DND-41 (cell line): Measurements from ENCODE around the gene WWC1.

Experiments used
- ATAC-seq: fragments of 200-7000 bp; cut with Tn5 transposase; 3 replicates; pipeline ENCODE4 v1.9.1; 2021; ENCODE audit warnings: low read depth; ENCODE audit not compliant: insufficient read depth
- DNase-seq: peaks from one replicate; pipeline ENCODE4 v3.0.0-alpha.2; 2020
- H2AFZ ChIP-seq: 2 replicates; pipeline ENCODE4 v1.6.0; 2012; ENCODE audit warnings: low read depth, low read length
- H3K27ac ChIP-seq: 2 replicates; pipeline ENCODE4 v1.5.1; 2012; ENCODE audit warnings: low read length, inconsistent platforms
- H3K27me3 ChIP-seq: fragments of 200-600 bp; sonication (generic); 2 replicates; pipeline ENCODE4 v1.6.0; 2012; ENCODE audit warnings: low read length, mild to moderate bottlenecking, inconsistent platforms; ENCODE audit not compliant: insufficient read depth, poor library complexity
- H3K36me3 ChIP-seq: 2 replicates; pipeline ENCODE4 v1.5.1; 2012; ENCODE audit warnings: low read length, inconsistent platforms; ENCODE audit not compliant: insufficient read depth
- H3K4me1 ChIP-seq: 2 replicates; pipeline ENCODE4 v1.5.1; 2012; ENCODE audit warnings: mild to moderate bottlenecking, low read length; ENCODE audit not compliant: insufficient read depth
- H3K4me2 ChIP-seq: 2 replicates; pipeline ENCODE4 v1.6.0; 2012; ENCODE audit warnings: mild to moderate bottlenecking, moderate library complexity, low read length, inconsistent platforms; ENCODE audit not compliant: insufficient read depth
- H3K4me3 ChIP-seq, 2 experiments: fragments of 200-600 bp in 1 of 2; shearing (Covaris generic) in 1 of 2; 2 replicates each; pipeline ENCODE4 v1.5.1; 2012 to 2016; ENCODE audit warnings: inconsistent platforms in 2 of 2, low read length in 2 of 2, mild to moderate bottlenecking in 2 of 2, low read depth in 1 of 2, moderate library complexity in 1 of 2
- H3K79me2 ChIP-seq: 2 replicates; pipeline ENCODE4 v1.6.0; 2012; ENCODE audit warnings: low read length, inconsistent platforms; ENCODE audit not compliant: insufficient read depth
- H3K9ac ChIP-seq: 2 replicates; pipeline ENCODE4 v1.6.0; 2012; ENCODE audit warnings: low read depth, mild to moderate bottlenecking, inconsistent platforms, low read length, moderate library complexity
- H3K9me3 ChIP-seq: 2 replicates; pipeline ENCODE4 v1.5.1; 2012; ENCODE audit warnings: low read length, moderate library complexity, mild to moderate bottlenecking, inconsistent platforms; ENCODE audit not compliant: insufficient read depth, severe bottlenecking
- H4K20me1 ChIP-seq: 2 replicates; pipeline ENCODE4 v1.6.0; 2012; ENCODE audit warnings: low read length; ENCODE audit not compliant: insufficient read depth
- CTCF ChIP-seq: IDR thresholded peaks from 2 replicates; pipeline ENCODE4 v1.5.1; 2012; ENCODE audit warnings: borderline replicate concordance, low read length, moderate library complexity, mild to moderate bottlenecking; ENCODE audit not compliant: poor library complexity, severe bottlenecking; ENCODE audit errors: extremely low read depth
- EZH2 ChIP-seq: IDR thresholded peaks from 3 replicates; pipeline ENCODE4 v1.6.1; 2012; ENCODE audit warnings: borderline replicate concordance, low read depth, mild to moderate bottlenecking, moderate library complexity, low read length, inconsistent platforms; ENCODE audit not compliant: severe bottlenecking

WWC1 gene

DNA sequence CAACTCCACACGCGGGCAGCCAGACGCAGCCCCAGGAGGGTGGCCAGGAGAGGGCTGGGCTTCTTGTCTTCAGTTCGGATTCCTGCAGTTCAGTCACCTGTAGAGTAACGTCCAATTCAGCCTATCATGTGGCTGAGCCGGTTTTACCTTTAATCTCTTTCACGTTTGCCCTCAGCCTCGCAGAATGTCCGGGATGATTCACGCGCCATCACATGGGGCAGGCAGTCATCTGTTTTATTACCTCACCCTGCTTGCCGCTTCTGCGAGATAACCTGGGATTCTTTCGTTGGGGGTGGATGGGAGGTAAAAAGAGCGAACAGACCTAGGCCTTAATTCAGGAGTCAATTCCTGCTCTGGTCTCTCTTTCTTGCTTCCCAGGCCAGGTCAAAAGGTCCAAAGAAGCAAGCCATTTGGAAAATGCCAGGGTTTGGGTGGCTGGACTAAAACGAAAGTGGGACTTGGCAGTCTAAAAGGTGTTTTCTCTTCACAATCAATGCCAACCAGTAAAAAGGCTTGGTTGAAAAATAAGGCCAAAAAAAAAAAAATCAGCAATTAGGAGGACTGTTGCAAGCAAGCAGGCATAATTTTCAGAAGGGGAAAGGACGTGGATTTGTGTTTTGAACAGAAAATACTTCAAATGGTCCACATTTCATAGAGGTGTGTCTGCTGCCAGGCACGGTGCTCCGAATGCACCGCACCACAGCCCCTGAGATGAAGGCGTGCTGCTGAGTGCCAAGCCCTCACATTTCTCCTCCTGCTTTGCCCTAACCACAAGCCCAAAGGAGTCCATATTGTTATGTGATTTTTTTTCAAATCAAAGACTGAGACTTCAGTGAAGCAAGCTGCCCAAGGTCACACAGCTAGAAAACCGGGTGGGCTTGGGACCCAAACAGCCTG, 2.8 kb upstream of the WWC1 start:
- Histone ChIP-seq H3K79me2 (no peaks in the 10 kb centered on the region), H3K4me1 (no peaks in the 10 kb centered on the region), H3K9ac (no peak overlapping the region), H2AFZ (no peak overlapping the region), H3K36me3 (no peaks in the 10 kb centered on the region), H3K4me3 (no peak overlapping the region), H3K9me3 (peaks cover 5% of the 10 kb centered on the region), H3K27ac (no peak overlapping the region), H4K20me1 (no peaks in the 10 kb centered on the region), H3K4me2 (no peak overlapping the region), H3K27me3 (no peaks in the 10 kb centered on the region)
- ATAC-seq (no peak), DNase-seq (no peak)
- TF ChIP-seq EZH2 (no peak), CTCF (no peak)

DNA sequence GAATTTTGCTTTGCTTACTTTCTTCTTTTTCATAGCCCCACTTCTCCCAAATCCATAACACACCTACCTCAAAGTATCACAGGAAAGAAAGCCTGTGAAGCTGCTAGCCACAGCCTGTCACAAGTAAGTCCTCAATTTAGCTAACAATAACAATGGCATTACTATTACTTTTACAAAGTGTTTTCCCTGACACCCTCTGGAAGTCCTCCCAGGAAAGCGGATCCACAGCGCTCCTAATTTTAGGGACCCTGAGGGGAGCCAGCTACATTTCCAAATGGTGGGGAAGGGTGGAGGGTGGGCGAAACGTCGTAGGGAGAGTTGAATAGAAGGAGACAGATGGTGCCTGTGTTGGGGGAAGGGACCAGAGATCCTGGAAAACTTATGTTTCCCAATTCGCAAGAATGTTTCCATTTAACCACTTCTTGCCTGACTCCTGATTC, 523 bp upstream of the WWC1 start:
- Histone ChIP-seq H3K4me2 (no peak overlapping the region), H3K9me3 (no peaks in the 10 kb centered on the region), H3K36me3 (no peaks in the 10 kb centered on the region), H3K27me3 (no peaks in the 10 kb centered on the region), H3K27ac (no peak overlapping the region), H3K4me3 (no peak overlapping the region), H3K9ac (no peak overlapping the region), H3K4me1 (no peaks in the 10 kb centered on the region), H4K20me1 (no peaks in the 10 kb centered on the region), H3K79me2 (no peaks in the 10 kb centered on the region), H2AFZ (no peak overlapping the region)
- ATAC-seq: no peak
- DNase-seq: no peak
- no peak for TF ChIP-seq CTCF
- no peak for TF ChIP-seq EZH2

DNA sequence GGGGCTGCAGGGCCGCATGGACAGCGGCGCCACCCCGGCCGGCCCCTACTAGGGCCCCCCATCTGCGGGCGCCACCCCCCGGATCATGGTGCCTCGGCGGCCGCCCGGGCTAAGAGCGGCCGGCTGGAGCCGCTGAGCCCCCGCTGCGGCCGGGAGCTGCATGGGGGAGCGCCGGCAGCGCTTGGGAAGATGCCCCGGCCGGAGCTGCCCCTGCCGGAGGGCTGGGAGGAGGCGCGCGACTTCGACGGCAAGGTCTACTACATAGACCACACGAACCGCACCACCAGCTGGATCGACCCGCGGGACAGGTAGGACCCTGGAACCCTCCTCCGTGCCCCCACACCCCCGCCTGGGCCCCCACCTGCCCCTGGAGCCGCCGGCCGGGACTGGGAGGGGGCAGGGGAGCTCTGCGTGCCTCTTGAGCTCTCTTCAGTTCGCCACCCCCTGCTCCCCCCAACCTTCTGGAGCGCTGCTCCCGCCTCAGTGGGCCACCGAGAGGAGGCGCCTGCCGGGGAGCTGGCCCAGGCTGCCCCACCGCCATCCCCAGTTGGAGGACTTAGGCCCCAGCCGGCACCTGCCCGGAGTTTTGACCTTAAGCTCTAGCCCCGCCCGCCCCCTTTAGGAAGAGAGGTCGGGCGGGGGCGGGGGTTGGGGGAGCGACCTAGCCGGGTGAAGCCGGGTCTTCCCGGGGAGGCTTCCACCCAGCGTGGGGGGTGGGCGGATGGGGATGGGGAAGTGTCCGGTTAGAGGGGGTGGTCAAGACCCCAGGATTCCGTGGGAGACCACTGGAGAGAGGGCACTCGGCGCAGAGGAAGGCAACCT, 730 bp downstream of the WWC1 start:
- no peaks in the 10 kb centered on the region for H3K36me3 ChIP-seq
- no peak overlapping the region for H3K4me3 ChIP-seq
- H3K4me1 ChIP-seq: no peaks in the 10 kb centered on the region
- H2AFZ ChIP-seq: no peak overlapping the region
- TF ChIP-seq CTCF (no peak), EZH2 (no peak)
- no peaks in the 10 kb centered on the region for H3K27me3 ChIP-seq
- no peaks in the 10 kb centered on the region for H4K20me1 ChIP-seq
- H3K27ac ChIP-seq: no peak overlapping the region
- ATAC-seq (no peak), DNase-seq (no peak)
- H3K9ac ChIP-seq: no peak overlapping the region
- H3K79me2 ChIP-seq: no peaks in the 10 kb centered on the region
- H3K4me2 ChIP-seq: no peak overlapping the region
- no peaks in the 10 kb centered on the region for H3K9me3 ChIP-seq
